ENCODE data around the gene GUCA1C.

Gene GUCA1C

DNA sequence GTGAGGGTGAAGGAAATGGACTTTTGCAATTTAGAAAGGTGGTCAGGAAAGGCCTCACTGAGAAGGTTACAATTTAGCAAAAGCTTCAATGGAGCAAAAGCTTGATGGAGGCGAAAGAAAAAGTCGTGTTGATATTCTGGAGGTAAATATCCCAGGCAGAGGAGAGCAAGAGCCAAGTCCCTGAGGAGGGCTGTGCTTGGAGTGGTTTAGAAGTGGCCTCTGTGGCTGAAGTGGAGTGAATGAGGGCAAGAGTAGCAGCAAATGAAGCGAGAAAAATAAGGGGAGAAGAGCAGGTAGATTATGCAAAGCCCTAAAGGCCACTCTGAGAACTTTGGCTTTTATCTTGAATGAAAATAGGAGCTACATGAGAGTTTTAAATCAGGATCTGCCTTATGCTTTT, 54.1 kb downstream of the GUCA1C start:
- no peak for DNase-seq

- DNase-seq = no peak
Measured at GRCh38 chr3:108897883-108898282, 55.8 kb downstream of the GUCA1C start.

- DNase-seq = no peak
Measured at GRCh38 chr3:108894981-108895380, 58.7 kb downstream of the GUCA1C start.

DNA sequence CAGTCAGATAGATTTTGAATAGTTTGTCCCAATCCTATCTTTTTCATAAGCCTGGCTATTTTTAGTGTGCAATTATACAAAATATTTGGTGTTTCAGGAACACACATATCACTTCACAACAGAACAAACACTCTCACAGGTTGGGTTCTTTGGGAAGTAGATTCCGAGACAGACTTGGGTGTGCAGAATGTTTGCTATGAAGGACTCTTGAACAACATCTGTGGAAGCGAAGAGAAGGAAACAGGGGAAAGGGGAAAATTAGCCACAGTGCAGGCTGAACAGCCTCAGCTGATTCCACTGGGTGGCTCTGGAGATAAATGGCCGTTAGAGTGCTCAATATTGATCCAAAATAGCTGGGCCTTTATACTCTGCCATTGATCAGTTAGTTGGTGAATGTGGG, 61.8 kb downstream of the GUCA1C start:
- no peak for DNase-seq

GRCh38 chr3:108887777-108888176, 65.9 kb downstream of the GUCA1C start:
- DNase-seq = no peak

DNA sequence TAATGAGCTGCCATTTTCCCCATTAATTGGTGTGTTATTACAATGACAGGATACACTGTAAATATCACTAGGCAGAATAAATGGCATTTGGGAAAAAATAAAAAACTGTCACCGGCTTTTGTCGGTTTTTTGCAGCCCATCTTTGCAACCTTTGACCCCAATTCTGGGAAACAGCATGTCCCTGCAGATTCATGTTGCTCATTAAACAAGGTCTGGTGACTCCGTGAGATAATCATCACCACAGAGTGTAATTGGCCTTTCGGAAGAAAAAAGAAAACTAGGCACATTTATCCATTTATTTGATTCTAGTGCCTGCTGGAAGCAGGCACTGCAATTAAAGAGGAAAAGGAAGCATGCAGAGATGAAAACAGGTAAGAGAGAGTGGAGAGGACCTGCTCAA, 66.6 kb downstream of the GUCA1C start:
- no peak for DNase-seq

GRCh38 chr3:108883373-108883772, 70.3 kb downstream of the GUCA1C start:
- DNase-seq = no peak

DNA sequence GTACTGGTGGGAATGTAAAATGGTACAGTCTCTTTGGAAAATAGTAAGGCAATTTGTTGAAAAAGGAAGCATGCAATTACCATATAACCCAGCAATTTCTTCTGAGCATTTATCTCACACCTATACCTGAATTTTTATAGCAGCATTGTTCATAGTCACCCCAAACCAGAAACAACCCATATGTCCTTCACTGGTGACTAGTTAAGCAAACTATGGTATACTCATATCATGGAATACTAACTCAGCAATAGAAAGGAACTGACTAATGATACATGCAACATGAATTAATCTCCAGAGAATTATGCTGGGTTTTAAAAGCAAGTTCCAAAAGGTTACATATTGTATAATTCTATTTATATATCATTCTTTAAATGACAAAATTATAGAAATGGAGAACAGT, 70.9 kb downstream of the GUCA1C start:
- DNase-seq = no peak

GRCh38 chr3:108879915-108880314, 73.8 kb downstream of the GUCA1C start:
- DNase-seq = no peak

- DNase-seq = no peak
Measured at GRCh38 chr3:108877901-108878300, 75.8 kb downstream of the GUCA1C start.

DNA sequence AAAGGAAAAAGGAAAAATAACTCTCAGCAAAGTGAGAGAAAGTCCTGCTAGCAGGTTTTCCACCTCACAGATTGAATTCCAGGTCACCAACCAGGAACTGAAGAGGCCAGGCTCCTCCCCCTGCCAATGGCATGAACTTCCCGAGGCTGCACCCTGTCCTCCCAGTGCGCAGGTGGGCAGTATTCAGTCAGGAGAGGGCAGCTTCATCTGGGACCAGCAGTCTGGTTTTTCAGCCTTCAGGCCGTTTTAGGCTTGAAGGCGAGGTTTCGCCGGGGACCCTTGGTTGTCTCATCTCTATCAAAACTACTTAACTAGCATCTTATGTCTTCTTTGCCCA, 89.9 kb downstream of the GUCA1C start:
- DNase-seq = no peak

DNA sequence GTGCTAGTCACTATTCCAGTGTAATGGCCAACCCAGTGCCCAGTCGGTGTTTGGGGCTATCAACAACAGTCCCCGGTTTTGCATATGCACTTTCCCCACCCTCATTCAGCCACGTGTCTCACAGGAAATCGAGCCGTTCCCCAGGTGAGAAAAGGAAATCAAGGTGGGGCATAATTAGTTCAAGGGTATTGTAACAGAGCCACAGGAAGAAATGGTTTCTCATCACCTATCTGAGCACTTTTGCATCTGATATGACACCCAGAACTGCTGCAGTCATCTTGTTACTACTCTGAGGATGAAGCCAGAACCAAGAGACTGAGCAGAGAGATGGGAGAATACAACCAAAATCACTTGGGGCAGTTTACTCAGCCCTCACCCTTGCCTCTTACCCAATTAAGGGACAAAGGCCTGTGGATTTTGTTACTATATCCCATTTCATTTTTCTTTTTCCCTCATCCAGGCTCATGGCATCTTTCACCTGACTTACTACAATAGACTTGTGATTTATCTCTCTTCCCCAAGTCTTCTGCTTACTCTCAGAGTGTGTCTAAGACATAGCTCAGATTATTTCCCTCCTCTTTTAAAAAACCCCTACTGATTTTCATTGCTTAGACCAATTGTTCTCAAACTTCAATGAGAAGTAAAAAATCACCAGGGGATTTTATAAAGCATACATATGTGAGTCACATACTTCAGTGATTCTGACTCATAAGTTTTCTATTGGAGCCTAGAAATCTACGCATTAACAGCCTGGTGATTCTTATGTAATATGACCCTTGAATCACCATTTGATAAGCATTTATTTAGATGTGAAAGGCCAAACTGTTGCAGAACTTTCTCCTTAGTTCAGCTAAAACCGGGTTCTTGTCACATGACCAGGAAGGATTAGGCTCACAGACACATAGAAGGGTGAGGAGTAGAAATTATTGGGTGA, 90.5 kb downstream of the GUCA1C start:
- peak; percentile 44 for DNase-seq

GRCh38 chr3:108861401-108861800, 92.3 kb downstream of the GUCA1C start:
- DNase-seq = no peak
